Measurements from ENCODE around the gene HJURP. TPM values are rescaled to one million over a fixed set of nuclear protein-coding genes. Genes with fewer than 3 reads are reported as not detected.

The HJURP gene
- total RNA-seq, 1 donor from 2014 or later, result under 0.01 TPM

GRCh38 chr2:233820774-233821105 lies 33.6 kb downstream of the HJURP start:
- no peak overlapping the region for H3K4me3 ChIP-seq (ENCODE audit: low read depth, low read length)
- no peak for FAIRE-seq
- no peak for TF ChIP-seq CTCF (IDR thresholded peaks at IDR 0.05; ENCODE audit: insufficient read depth, low read length, severe bottlenecking)

GRCh38 chr2:233819884-233820773 lies 34.2 kb downstream of the HJURP start:
- Histone ChIP-seq H3K36me3 (ENCODE audit: control insufficient read depth, insufficient read depth, low read length) (no peaks in the 10 kb centered on the region), H3K27me3 (ENCODE audit: control insufficient read depth, insufficient read depth, low read length) (no peaks in the 10 kb centered on the region), H3K4me3 (ENCODE audit: low read depth, low read length) (no peak overlapping the region)
- no peak for DNase-seq (ENCODE audit: low read depth)
- TF ChIP-seq CTCF (IDR thresholded peaks at IDR 0.05; ENCODE audit: insufficient read depth, low read length, severe bottlenecking), result no peak
- FAIRE-seq, result no peak

More at GRCh38 chr2:233820774-233821105, 33.6 kb downstream of the HJURP start:
- Histone ChIP-seq H3K27me3 (ENCODE audit: control insufficient read depth, insufficient read depth, low read length) (no peaks in the 10 kb centered on the region), H3K36me3 (ENCODE audit: control insufficient read depth, insufficient read depth, low read length) (no peaks in the 10 kb centered on the region)
- DNase-seq (ENCODE audit: low read depth), result no peak

GRCh38 chr2:233818639-233819621 lies 35.4 kb downstream of the HJURP start:
- Histone ChIP-seq H3K27me3 (ENCODE audit: control insufficient read depth, insufficient read depth, low read length) (no peaks in the 10 kb centered on the region), H3K36me3 (ENCODE audit: control insufficient read depth, insufficient read depth, low read length) (no peaks in the 10 kb centered on the region), H3K4me3 (ENCODE audit: low read depth, low read length) (no peak overlapping the region)
- DNase-seq (ENCODE audit: low read depth) (no peak), FAIRE-seq (no peak)
- TF ChIP-seq CTCF (IDR thresholded peaks at IDR 0.05; ENCODE audit: insufficient read depth, low read length, severe bottlenecking), result no peak

- Histone ChIP-seq H3K27me3 (ENCODE audit: control insufficient read depth, insufficient read depth, low read length) (peaks cover 2% of the 10 kb centered on the region), H3K36me3 (ENCODE audit: control insufficient read depth, insufficient read depth, low read length) (no peaks in the 10 kb centered on the region), H3K4me3 (ENCODE audit: low read depth, low read length) (no peak overlapping the region)
- TF ChIP-seq CTCF (IDR thresholded peaks at IDR 0.05; ENCODE audit: insufficient read depth, low read length, severe bottlenecking), result no peak
- FAIRE-seq, result no peak
- no peak for DNase-seq (ENCODE audit: low read depth)
Observed at GRCh38 chr2:233817995-233818638, 36.2 kb downstream of the HJURP start.

- DNase-seq (ENCODE audit: low read depth) (no peak), FAIRE-seq (no peak)
- peaks cover 2% of the 10 kb centered on the region for H3K27me3 ChIP-seq (ENCODE audit: control insufficient read depth, insufficient read depth, low read length)
- no peaks in the 10 kb centered on the region for H3K36me3 ChIP-seq (ENCODE audit: control insufficient read depth, insufficient read depth, low read length)
- no peak for TF ChIP-seq CTCF (IDR thresholded peaks at IDR 0.05; ENCODE audit: insufficient read depth, low read length, severe bottlenecking)
- no peak overlapping the region for H3K4me3 ChIP-seq (ENCODE audit: low read depth, low read length)
Observed at GRCh38 chr2:233817361-233817911, 36.9 kb downstream of the HJURP start.
